ENCODE data around the gene ZNF564.
"Not testable (repeated sequence)": the region's sequence is repeated elsewhere in the genome, so short reads cannot be mapped to it uniquely, and the experiment has no call there.

ZNF564 gene

GRCh38 chr19:12496480-12496879 lies 54.8 kb downstream of the ZNF564 start:
- no peak for DNase-seq

GRCh38 chr19:12495002-12495802 lies 56.1 kb downstream of the ZNF564 start:
- DNase-seq = peak; percentile 98

- DNase-seq = no peak
Observed at GRCh38 chr19:12494260-12494860, 56.9 kb downstream of the ZNF564 start.

GRCh38 chr19:12486265-12486783 lies 65.0 kb downstream of the ZNF564 start:
- not testable (repeated sequence) for DNase-seq

- DNase-seq = no peak
Observed at GRCh38 chr19:12485571-12485970, 65.7 kb downstream of the ZNF564 start.

GRCh38 chr19:12485052-12485416 lies 66.2 kb downstream of the ZNF564 start:
- no peak for DNase-seq

- peak; percentile 97 for DNase-seq
Observed at GRCh38 chr19:12484371-12485051, 66.8 kb downstream of the ZNF564 start, which contains the start of gene ZNF709. ZNF709 (minus strand) TSS chr19:12484816; CDS start chr19:12484657, 159 bp downstream.

- DNase-seq = no peak
Observed at GRCh38 chr19:12484011-12484370, 67.3 kb downstream of the ZNF564 start.

GRCh38 chr19:12482509-12482886 lies 68.8 kb downstream of the ZNF564 start:
- no peak for DNase-seq

GRCh38 chr19:12481781-12482508 lies 69.3 kb downstream of the ZNF564 start:
- DNase-seq = no peak

GRCh38 chr19:12478234-12478941 lies 72.9 kb downstream of the ZNF564 start:
- no peak for DNase-seq

Measured in NCI-H82 (cell line).